Breast epithelium (tissue), 3 donors: Measurements from ENCODE around the gene SLC29A2.

Source experiments
- POLR2A ChIP-seq: fragments of 450-650 bp; IDR thresholded peaks from one replicate; pipeline ENCODE4 v1.6.1; 2016; ENCODE audit warnings: antibody characterized with exemption, mild to moderate bottlenecking, moderate library complexity
- POLR2AphosphoS5 ChIP-seq, 3 donors: sonication (generic); formaldehyde crosslinking; IDR thresholded peaks; one replicate each; pipeline ENCODE4 v1.6.1; 2017; ENCODE audit warnings: antibody characterized with exemption in 3 of 3
- TF ChIP-seq, protein P1 (sequence below), 3 donors: fragments of 450-650 bp; IDR thresholded peaks; one replicate each; pipeline ENCODE4 v1.5.1; 2016 to 2017; ENCODE audit warnings: antibody characterized with exemption in 3 of 3, mild to moderate bottlenecking in 3 of 3, moderate library complexity in 3 of 3

DNA sequence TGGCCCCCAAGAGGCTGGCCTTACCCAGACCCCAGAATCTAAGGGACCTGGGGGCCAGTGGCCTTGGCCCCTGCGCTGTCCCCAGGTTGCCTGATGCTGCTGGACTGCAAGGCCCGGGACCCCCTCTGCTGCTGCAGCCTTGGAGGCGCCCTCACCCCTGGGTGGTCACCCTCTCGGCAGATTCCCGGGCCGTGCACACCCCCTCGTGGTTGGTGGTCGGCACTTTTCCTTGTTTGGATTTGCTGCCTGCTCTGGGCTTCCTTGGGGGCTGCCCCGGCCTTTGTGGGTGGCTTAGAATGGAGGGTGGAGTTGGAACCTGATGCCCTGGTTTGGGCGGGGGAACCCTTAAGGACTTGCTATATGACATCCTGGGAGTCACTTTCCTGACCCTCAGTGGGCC, 40.6 kb downstream of the SLC29A2 start:
- TF ChIP-seq POLR2A (no peak), POLR2AphosphoS5 (IDR thresholded peaks at IDR 0.05) (no peak)
- TF ChIP-seq, protein P1, sequence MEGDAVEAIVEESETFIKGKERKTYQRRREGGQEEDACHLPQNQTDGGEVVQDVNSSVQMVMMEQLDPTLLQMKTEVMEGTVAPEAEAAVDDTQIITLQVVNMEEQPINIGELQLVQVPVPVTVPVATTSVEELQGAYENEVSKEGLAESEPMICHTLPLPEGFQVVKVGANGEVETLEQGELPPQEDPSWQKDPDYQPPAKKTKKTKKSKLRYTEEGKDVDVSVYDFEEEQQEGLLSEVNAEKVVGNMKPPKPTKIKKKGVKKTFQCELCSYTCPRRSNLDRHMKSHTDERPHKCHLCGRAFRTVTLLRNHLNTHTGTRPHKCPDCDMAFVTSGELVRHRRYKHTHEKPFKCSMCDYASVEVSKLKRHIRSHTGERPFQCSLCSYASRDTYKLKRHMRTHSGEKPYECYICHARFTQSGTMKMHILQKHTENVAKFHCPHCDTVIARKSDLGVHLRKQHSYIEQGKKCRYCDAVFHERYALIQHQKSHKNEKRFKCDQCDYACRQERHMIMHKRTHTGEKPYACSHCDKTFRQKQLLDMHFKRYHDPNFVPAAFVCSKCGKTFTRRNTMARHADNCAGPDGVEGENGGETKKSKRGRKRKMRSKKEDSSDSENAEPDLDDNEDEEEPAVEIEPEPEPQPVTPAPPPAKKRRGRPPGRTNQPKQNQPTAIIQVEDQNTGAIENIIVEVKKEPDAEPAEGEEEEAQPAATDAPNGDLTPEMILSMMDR (IDR thresholded peaks at IDR 0.05), result no peak
